ENCODE data around the gene CXXC5.
"Not testable (repeated sequence)": the region's sequence is repeated elsewhere in the genome, so short reads cannot be mapped to it uniquely, and the experiment has no call there.

CXXC5 gene

GRCh38 chr5:139648205-139649081 lies at the start of gene CXXC5:
CXXC5 (plus strand) TSS chr5:139648349; CDS start chr5:139680524, 32,175 bp downstream.
- DNase-seq = peak; percentile 55

GRCh38 chr5:139598601-139598965 lies 49.6 kb upstream of the CXXC5 start:
- DNase-seq = not testable (repeated sequence)

- DNase-seq = no peak
These were observed 47.7 kb upstream of the CXXC5 start for GRCh38 chr5:139600336-139600949.

GRCh38 chr5:139601429-139601828 lies 46.7 kb upstream of the CXXC5 start:
- DNase-seq = no peak

- DNase-seq = not testable (repeated sequence)
These were observed 46.2 kb upstream of the CXXC5 start for GRCh38 chr5:139601948-139602347.

- no peak for DNase-seq
These were observed 42.3 kb upstream of the CXXC5 start for GRCh38 chr5:139605887-139606286.

GRCh38 chr5:139611703-139612584 lies 36.2 kb upstream of the CXXC5 start:
- DNase-seq = peak; percentile 34

- no peak for DNase-seq
These were observed 28.3 kb upstream of the CXXC5 start for GRCh38 chr5:139619861-139620260.

GRCh38 chr5:139625398-139625797 lies 22.8 kb upstream of the CXXC5 start:
- not testable (repeated sequence) for DNase-seq

GRCh38 chr5:139630855-139631254 lies 17.3 kb upstream of the CXXC5 start:
- no peak for DNase-seq

GRCh38 chr5:139631520-139632165 lies 16.5 kb upstream of the CXXC5 start:
- DNase-seq = no peak

GRCh38 chr5:139633295-139634027 lies 14.7 kb upstream of the CXXC5 start:
- peak; percentile 74 for DNase-seq

- DNase-seq = no peak
These were observed 14.2 kb upstream of the CXXC5 start for GRCh38 chr5:139634028-139634325.

- no peak for DNase-seq
These were observed 13.6 kb upstream of the CXXC5 start for GRCh38 chr5:139634541-139634940.

GRCh38 chr5:139635191-139635590 lies 13.0 kb upstream of the CXXC5 start:
- DNase-seq = no peak

GRCh38 chr5:139635606-139636206 lies 12.4 kb upstream of the CXXC5 start:
- peak; percentile 34 for DNase-seq

GRCh38 chr5:139636207-139636792 lies 11.8 kb upstream of the CXXC5 start:
- peak; percentile 65 for DNase-seq

- peak; percentile 88 for DNase-seq
These were observed 11.2 kb upstream of the CXXC5 start for GRCh38 chr5:139636975-139637408.

- peak; percentile 38 for DNase-seq
These were observed 10.6 kb upstream of the CXXC5 start for GRCh38 chr5:139637438-139638089.

GRCh38 chr5:139638090-139638735 lies 9.9 kb upstream of the CXXC5 start:
- DNase-seq = no peak

All from activated CD4-positive, alpha-beta T cell treated with anti-CD3 and anti-CD28 coated beads, Interleukin-10, Interleukin-2, amounts not matched to agents 100 ng/mL and 50 ng/mL, durations not matched to agents 16 hours and 8 hours (primary cell).